ENCODE measurements around the gene CNNM1.

The CNNM1 gene

GRCh38 chr10:99412099-99412498 lies 82.9 kb downstream of the CNNM1 start:
- DNase-seq (ENCODE audit: low read depth in 3 of 3, low spot score in 1 of 3), result no peak

- no peak for DNase-seq (ENCODE audit: low read depth in 3 of 3, low spot score in 1 of 3)
Measured at GRCh38 chr10:99418910-99419624, 89.9 kb downstream of the CNNM1 start.

GRCh38 chr10:99419688-99420087 lies 90.5 kb downstream of the CNNM1 start:
- no peak for DNase-seq (ENCODE audit: low read depth in 3 of 3, low spot score in 1 of 3)

- DNase-seq (ENCODE audit: low read depth in 3 of 3, low spot score in 1 of 3), result no peak
Measured at GRCh38 chr10:99421233-99421739, 92.1 kb downstream of the CNNM1 start.

- no peak for DNase-seq (ENCODE audit: low read depth in 3 of 3, low spot score in 1 of 3)
Measured at GRCh38 chr10:99422529-99423096, 93.5 kb downstream of the CNNM1 start.

DNA sequence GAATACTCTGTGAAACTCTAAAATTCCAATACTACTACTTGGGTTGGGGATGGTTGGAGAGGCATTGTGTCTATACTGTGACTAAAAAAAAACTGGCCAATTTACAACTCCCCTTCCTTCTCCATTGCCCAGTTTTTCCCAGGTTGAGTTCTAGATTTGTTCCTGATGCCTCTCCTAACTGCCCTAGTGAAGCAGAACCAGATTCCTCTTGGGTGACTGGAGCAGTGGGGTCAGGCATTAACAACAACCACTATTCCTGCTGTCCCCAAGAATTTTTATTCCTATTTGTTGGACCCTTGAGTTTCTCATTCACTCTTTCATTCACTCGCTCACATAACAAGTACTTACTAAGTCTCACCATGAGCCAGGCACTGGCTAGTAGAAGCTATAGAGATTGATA lies 95.5 kb downstream of the CNNM1 start:
- no peak for DNase-seq (ENCODE audit: low read depth in 3 of 3, low spot score in 1 of 3)

DNA sequence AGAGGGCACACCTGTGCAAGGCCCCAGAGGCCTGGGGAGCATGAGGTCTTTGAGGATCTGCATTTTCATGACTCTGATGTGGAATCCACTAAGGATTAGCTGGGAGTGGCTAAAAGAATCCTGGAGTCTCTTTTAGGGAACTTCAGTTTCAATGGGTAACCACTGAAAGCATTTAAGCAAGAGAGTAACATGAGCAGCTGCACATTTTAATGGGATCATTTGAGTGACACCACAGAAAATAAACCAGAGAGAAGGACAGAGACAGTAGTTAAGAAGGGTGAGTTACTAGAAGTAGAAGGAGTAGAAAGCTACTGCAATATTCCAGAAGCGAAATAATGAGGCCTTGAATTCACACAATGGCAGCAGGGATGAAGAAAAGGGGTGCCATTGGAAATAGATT lies 96.0 kb downstream of the CNNM1 start:
- no peak for DNase-seq (ENCODE audit: low read depth in 3 of 3, low spot score in 1 of 3)

GRCh38 chr10:99426689-99427088 lies 97.5 kb downstream of the CNNM1 start:
- no peak for DNase-seq (ENCODE audit: low read depth in 3 of 3, low spot score in 1 of 3)

GRCh38 chr10:99427566-99428190 lies 98.5 kb downstream of the CNNM1 start:
- no peak for DNase-seq (ENCODE audit: low read depth in 3 of 3, low spot score in 1 of 3)

DNA sequence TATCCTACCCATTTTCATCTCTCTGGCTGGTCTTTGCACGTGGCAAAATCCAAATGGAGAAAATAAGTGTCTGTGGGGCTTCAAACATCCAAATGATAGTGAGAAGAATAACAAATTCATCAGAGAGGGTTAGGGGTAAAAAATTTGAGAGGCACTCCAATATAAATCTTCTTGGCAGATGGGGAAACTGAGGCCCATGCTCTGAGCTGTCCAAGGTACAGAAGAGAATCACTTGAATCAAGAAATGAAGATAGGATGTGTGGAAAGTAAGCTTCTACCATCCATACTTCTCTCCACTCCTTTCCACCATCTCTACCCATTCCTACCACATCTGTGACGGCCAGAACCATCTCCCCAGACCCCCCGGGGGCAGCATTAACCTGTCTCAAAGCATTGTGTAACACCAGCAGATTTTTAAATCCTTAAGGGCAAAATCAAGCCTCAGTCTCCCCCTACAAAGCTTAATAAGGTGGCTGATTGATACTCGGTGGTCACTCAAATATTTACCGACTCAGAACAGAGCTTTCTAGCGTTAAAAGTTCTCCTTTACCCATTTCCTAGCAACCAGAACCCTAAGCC lies 100.5 kb downstream of the CNNM1 start:
- no peak for DNase-seq (ENCODE audit: low read depth in 3 of 3, low spot score in 1 of 3)

DNA sequence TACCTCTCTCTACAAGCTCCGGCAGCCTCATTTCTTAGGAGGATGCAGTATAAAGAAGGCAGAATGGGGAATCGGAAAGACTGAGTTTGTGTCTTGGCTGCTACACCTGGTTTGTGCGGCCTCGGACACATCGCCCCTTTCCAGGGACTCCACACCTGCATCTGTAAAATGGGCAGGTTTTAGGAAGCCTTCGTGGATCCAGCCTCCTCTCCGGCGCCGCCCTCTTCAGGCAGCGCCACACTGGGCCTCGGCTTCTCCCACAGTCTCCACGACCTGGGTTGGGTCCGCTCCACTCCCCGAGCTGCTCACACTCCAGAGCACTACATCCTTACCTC lies 100.9 kb downstream of the CNNM1 start:
- DNase-seq (ENCODE audit: low read depth in 3 of 3, low spot score in 1 of 3), result no peak

DNA sequence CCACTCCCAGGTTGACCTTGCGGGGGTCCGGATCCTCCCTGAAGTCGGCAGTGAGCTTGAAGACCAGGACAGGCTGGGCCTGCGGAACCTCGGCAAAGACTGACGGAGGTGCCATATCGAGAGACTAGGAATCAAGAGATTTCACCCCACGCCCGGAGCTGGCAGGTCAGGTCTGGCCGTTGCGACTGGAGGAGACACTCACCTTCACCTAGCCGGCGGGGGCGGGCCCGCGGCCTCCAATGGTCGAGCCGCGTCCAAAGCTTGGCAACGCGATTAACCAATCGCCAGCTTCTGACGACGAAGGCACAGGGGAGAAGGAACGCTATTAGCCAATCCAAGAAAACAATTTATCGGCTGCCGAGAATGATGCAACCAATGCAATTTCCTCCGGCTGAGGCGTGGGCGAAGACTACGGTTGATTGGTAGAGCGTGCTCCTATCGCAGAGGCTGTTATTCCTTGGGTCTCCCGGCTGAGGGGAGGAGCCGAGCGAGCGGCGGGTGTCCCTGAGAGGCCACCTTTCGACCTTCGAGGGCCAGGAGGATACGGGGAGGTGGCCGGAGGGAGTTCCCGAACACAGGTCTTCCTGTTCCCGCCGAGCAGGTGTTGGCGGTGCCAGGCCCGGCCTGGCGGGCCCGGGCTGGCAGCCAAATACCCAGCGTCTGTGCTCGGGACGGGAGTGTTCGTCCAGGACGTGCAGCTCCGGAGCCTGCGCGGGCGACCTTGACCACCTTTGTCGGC lies 101.5 kb downstream of the CNNM1 start, which contains the start of gene GOT1:
TSS of gene GOT1 (minus strand) at position 174 of the 739 bp plus-strand sequence. CDS start at position 115, 59 bp downstream.
- DNase-seq (ENCODE audit: low read depth in 3 of 3, low spot score in 1 of 3), result peak; percentile 71 to 80 (median 80)

DNA sequence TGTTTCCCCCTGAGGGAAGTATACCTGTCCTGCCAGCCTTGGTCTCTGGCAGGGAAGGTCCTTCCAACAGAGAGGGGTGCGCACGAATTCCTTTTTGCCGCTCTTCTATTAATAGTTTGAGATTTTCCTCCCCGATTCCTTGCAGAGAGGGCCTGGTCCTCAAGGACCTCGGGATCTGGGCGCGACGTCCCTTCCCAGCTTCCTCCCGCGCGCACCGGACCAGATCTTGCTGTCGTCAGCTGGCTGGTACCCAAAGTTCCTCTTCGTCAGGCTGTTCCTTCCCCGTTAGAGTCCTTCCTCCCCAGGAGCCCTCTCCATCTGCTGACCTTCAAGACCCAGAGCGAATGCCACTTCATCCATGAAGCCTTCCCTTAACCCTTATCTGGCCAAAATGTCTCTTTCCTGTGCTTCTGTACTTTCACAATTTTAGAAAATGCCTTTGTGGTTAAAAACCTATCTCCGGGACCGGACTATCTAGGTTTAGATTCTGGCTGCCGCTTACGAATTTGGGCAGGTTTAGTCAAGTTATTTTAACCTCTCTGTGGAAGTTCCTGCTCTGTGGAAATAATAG lies 102.1 kb downstream of the CNNM1 start:
- no peak for DNase-seq (ENCODE audit: low read depth in 3 of 3, low spot score in 1 of 3)

GRCh38 chr10:99432047-99432446 lies 102.9 kb downstream of the CNNM1 start:
- no peak for DNase-seq (ENCODE audit: low read depth in 3 of 3, low spot score in 1 of 3)

DNA sequence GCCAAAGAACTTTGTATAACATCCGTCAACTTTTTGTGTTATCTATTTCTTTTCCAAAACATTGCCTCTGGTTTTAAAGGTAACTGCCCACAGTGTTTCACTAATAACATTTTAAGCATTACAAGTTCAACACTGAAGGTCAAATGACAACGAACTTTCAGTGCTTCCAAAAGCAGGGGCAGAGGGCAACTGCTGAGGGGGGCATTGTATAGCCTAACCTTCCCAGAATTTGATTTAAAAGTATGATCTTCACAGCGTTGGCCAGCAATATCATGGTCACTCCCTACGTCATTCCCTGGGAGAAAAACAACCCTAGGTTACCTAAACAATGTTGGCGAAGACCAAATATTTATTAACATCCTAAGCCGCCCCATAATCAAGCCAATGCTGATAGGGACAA lies 103.7 kb downstream of the CNNM1 start:
- no peak for DNase-seq (ENCODE audit: low read depth in 3 of 3, low spot score in 1 of 3)

GRCh38 chr10:99433378-99434020 lies 104.3 kb downstream of the CNNM1 start:
- DNase-seq (ENCODE audit: low read depth in 3 of 3, low spot score in 1 of 3), result no peak

DNA sequence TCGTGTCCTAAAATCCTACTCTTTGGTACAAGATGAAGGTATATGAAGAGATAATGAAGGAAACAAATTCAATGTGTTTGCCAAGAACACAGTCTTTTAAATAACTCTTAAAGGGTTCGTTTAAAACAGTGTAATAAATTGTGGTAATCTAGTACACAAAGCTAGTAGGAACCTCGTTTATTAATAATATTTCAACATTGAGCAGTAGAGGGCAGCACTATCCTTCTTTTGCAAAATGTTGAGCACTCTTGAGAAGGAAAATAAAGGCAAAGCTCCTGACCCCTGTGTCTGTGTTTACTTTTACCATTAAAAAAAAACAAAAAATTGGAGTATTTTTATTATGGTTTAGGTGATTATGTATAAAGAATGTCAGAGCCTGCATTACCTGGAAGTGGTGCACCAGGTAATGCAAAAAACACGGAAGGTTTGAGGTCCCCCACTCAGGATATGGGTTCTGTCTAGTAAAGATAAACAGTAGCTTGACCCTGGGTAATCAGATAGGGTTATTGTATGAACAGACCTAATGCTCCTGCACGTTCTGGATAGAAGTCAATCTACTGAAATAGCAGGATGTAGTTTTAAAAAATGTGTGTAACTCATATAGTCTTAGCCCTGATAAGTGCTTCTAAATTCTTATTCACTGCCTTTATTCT lies 107.0 kb downstream of the CNNM1 start:
- no peak for DNase-seq (ENCODE audit: low read depth in 3 of 3, low spot score in 1 of 3)

- no peak for DNase-seq (ENCODE audit: low read depth in 3 of 3, low spot score in 1 of 3)
Measured at GRCh38 chr10:99438890-99439289, 109.7 kb downstream of the CNNM1 start.

- no peak for DNase-seq (ENCODE audit: low read depth in 3 of 3, low spot score in 1 of 3)
Measured at GRCh38 chr10:99442394-99442793, 113.2 kb downstream of the CNNM1 start.

- no peak for DNase-seq (ENCODE audit: low read depth in 3 of 3, low spot score in 1 of 3)
Measured at GRCh38 chr10:99443500-99443899, 114.3 kb downstream of the CNNM1 start.

Measured in stimulated activated CD4-positive, alpha-beta T cell treated with anti-CD3 and anti-CD28 coated beads, TNF-alpha, amount 100 ng/mL, for 1 hour (primary cell).